Esophagus muscularis mucosa (tissue), 4 donors: Measurements from ENCODE around the gene TMX1. TPM values are rescaled to one million over a fixed set of nuclear protein-coding genes. Genes with fewer than 3 reads are reported as not detected.

Source experiments
- DNase-seq: peaks from one replicate; pipeline ENCODE4 v3.0.0-alpha.2; 2017; ENCODE audit errors: extremely low spot score
- H3K27ac ChIP-seq, 4 donors: fragments of 200-600 bp; sonication (generic); replicated peaks in 1 of 4; 1 replicate in 3 of 4; 2 replicates in 1 of 4; pipeline ENCODE4 v1.5.1; 2016 to 2019; ENCODE audit warnings: mild to moderate bottlenecking in 1 of 4
- H3K27me3 ChIP-seq, 4 donors: fragments of 200-600 bp; sonication (generic); one replicate each; pipeline versions ENCODE4 v1.5.1 to v1.6.0; 2016 to 2019
- H3K36me3 ChIP-seq, 4 donors: fragments of 200-600 bp; sonication (generic); one replicate each; pipeline ENCODE4 v1.5.1; 2016 to 2019
- H3K4me1 ChIP-seq, 4 donors: fragments of 200-600 bp; sonication (generic); one replicate each; pipeline ENCODE4 v1.5.1; 2016 to 2019
- H3K4me3 ChIP-seq, 4 donors: fragments of 200-600 bp; sonication (generic); 1 replicate in 2 of 4; 2 replicates in 2 of 4; pipeline ENCODE4 v1.5.1; 2016 to 2019; ENCODE audit warnings: mild to moderate bottlenecking in 4 of 4, moderate library complexity in 1 of 4
- H3K9me3 ChIP-seq, 4 donors: fragments of 200-600 bp; sonication (generic); 1 replicate in 3 of 4; 2 replicates in 1 of 4; pipeline ENCODE4 v1.5.1; 2016 to 2019
- EP300 ChIP-seq: sonication (generic); formaldehyde crosslinking; IDR thresholded peaks from one replicate; pipeline ENCODE4 v1.6.1; 2017; ENCODE audit warnings: antibody characterized with exemption
- POLR2A ChIP-seq: fragments of 450-650 bp; IDR thresholded peaks from one replicate; pipeline ENCODE4 v1.6.1; 2017; ENCODE audit warnings: antibody characterized with exemption, moderate library complexity, mild to moderate bottlenecking, low read depth
- POLR2AphosphoS5 ChIP-seq, 2 donors: sonication (generic); formaldehyde crosslinking; IDR thresholded peaks; one replicate each; pipeline ENCODE4 v1.6.1; 2017; ENCODE audit warnings: antibody characterized with exemption in 2 of 2
- WGBS: methylation state at CpG from one replicate; pipeline ENCODE4 v1.1.5; 2018; 5-methylcytosine and 5-hydroxymethylcytosine counted together
- intact Hi-C: fragments of 100-400 bp; cut with DNase I; formaldehyde crosslinking; loops from one replicate; pipeline ENCODE4 v1.15.1; 2023
- total RNA-seq, 4 donors: library from RNA; depleted of rRNA; stranded (reverse); fragments of >200 nt; gene quantifications; one replicate each; pipeline versions ENCODE4 v1.1.0 to v1.2.1, GENCODE V29; 2016
- TF ChIP-seq, protein P1 (sequence below), 3 experiments: fragments of 200-600 bp in 2 of 3; fragments of 450-650 bp in 1 of 3; sonication (generic) in 2 of 3; IDR thresholded peaks; one replicate each; pipeline ENCODE4 v1.5.1; 2017 to 2019; ENCODE audit warnings: antibody characterized with exemption in 3 of 3, mild to moderate bottlenecking in 2 of 3, moderate library complexity in 1 of 3

Gene TMX1
- total RNA-seq, 4 donors from 2014 or later = 17.6 to 24.1 (median 22.6) TPM

DNA sequence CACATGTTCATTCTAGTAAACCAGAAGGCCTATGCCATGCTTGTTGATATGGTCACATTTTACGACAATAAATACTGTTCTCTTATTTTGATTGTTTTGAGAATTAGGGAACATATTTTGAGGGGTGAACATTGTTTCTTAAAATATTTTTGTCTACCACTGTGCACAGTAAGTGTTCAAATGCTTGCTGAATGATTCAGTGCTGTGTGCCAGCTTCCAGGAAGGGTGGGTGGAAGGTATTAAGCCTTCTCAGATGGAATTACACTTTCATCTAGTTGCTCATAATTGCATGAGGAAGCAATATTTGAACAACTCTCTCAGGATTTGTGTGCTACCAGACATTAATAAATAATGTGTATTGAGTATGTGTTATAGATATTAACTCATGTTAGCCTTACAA, 15.5 kb upstream of the TMX1 start:
- H3K36me3 ChIP-seq = no peaks in the 10 kb centered on the region
- 100% methylated on average over 1 of the region's 1 CpG for WGBS
- no peak overlapping the region for H3K4me3 ChIP-seq
- no peak overlapping the region for H3K27ac ChIP-seq
- H3K9me3 ChIP-seq = no peaks in the 10 kb centered on the region
- DNase-seq = no peak
- intact Hi-C loops = no loop called here
- no peak for TF ChIP-seq POLR2A
- no peaks in the 10 kb centered on the region for H3K4me1 ChIP-seq
- H3K27me3 ChIP-seq = no peaks in the 10 kb centered on the region

DNA sequence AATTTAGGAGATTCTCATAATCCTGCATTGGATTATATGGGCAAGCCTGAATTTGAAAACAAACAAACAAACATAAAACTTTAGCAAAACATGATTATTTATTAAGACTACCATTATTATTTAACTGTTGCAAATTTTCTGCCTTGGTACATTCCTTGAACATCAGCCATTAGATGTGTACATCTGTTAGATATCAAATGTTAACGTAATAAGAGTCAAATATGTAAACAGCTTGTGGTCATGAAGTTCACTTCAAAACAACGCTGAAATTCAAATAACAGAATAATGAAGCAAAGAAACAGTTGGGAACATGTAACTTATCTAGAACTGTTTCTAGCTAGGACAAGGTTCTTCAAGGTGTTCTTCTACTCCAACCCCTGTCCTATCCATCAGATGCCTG, 14.3 kb upstream of the TMX1 start:
- Histone ChIP-seq H3K27me3 (no peaks in the 10 kb centered on the region), H3K4me1 (no peaks in the 10 kb centered on the region), H3K9me3 (no peaks in the 10 kb centered on the region), H3K27ac (no peak overlapping the region), H3K36me3 (no peaks in the 10 kb centered on the region), H3K4me3 (no peak overlapping the region)
- intact Hi-C loops = no loop called here
- TF ChIP-seq EP300 (no peak), POLR2A (no peak), POLR2AphosphoS5 (IDR thresholded peaks at IDR 0.05) (no peak)
- TF ChIP-seq, protein P1, sequence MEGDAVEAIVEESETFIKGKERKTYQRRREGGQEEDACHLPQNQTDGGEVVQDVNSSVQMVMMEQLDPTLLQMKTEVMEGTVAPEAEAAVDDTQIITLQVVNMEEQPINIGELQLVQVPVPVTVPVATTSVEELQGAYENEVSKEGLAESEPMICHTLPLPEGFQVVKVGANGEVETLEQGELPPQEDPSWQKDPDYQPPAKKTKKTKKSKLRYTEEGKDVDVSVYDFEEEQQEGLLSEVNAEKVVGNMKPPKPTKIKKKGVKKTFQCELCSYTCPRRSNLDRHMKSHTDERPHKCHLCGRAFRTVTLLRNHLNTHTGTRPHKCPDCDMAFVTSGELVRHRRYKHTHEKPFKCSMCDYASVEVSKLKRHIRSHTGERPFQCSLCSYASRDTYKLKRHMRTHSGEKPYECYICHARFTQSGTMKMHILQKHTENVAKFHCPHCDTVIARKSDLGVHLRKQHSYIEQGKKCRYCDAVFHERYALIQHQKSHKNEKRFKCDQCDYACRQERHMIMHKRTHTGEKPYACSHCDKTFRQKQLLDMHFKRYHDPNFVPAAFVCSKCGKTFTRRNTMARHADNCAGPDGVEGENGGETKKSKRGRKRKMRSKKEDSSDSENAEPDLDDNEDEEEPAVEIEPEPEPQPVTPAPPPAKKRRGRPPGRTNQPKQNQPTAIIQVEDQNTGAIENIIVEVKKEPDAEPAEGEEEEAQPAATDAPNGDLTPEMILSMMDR (IDR thresholded peaks at IDR 0.05) = no peak
- WGBS = 63% methylated on average over 2 of the region's 2 CpGs
- no peak for DNase-seq

DNA sequence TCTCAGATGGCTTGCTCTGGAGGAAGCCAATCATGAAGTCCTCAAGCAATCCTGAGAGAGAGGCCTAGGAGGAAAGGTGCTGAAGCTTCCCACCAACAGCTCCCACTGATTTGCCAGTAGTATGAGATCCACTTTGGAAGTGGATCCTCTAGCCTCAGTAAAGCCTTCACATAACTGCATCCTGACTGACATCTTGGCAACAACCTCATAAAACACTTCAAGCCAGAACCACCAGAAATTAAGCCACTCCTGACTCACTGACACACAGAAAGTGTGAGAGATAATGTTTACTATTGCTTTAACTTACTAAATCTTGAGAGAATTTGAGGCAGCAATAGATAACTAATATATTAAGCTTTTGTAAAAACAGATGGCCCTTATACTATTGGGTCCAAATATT, 11.7 kb upstream of the TMX1 start:
- TF ChIP-seq EP300 = no peak
- no peak for TF ChIP-seq POLR2A
- TF ChIP-seq, protein P1 (IDR thresholded peaks at IDR 0.05) = no peak
- no peak for TF ChIP-seq POLR2AphosphoS5 (IDR thresholded peaks at IDR 0.05)
- intact Hi-C loops = no loop called here
- Histone ChIP-seq H3K4me1 (no peaks in the 10 kb centered on the region), H3K27me3 (no peaks in the 10 kb centered on the region), H3K9me3 (no peaks in the 10 kb centered on the region), H3K4me3 (no peak overlapping the region), H3K36me3 (no peaks in the 10 kb centered on the region), H3K27ac (no peak overlapping the region)
- DNase-seq = no peak

DNA sequence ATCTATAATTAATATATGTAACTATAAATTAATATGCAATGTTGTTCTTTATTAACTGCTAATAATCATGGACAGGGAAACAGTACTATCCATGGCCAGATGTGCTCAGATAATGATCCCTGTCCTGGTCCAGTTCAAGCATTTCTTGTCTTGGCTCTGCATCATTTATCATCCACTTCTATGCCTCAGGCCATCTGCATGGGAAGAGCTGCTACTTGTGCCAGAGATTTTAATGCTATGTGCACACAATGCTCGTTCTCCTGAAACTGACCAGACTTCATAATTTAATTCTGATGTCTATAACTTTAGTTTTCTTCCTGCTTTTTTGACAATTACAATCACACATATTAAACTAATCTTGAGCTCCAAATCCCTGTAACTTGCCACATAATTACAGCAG, 11.2 kb upstream of the TMX1 start:
- TF ChIP-seq EP300 (no peak), POLR2AphosphoS5 (IDR thresholded peaks at IDR 0.05) (no peak), POLR2A (no peak)
- TF ChIP-seq, protein P1 (IDR thresholded peaks at IDR 0.05) = no peak
- DNase-seq = no peak
- Histone ChIP-seq H3K4me3 (no peak overlapping the region), H3K9me3 (no peaks in the 10 kb centered on the region), H3K27ac (no peak overlapping the region), H3K36me3 (no peaks in the 10 kb centered on the region), H3K27me3 (no peaks in the 10 kb centered on the region), H3K4me1 (no peaks in the 10 kb centered on the region)
- intact Hi-C loops = no loop called here
- 77% methylated on average over 1 of the region's 1 CpG for WGBS

- DNase-seq = no peak
- Histone ChIP-seq H3K36me3 (no peaks in the 10 kb centered on the region), H3K27me3 (no peaks in the 10 kb centered on the region), H3K4me1 (peaks cover 3 to 10% (median 8%) of the 10 kb centered on the region in 4 donors), H3K4me3 (no peak overlapping the region), H3K27ac (no peak overlapping the region), H3K9me3 (no peaks in the 10 kb centered on the region)
- no peak for TF ChIP-seq POLR2AphosphoS5 (IDR thresholded peaks at IDR 0.05)
- TF ChIP-seq EP300 = no peak
- TF ChIP-seq, protein P1 (IDR thresholded peaks at IDR 0.05) = no peak
- no peak for TF ChIP-seq POLR2A
- intact Hi-C loops = no loop called here
Observed at GRCh38 chr14:51236314-51236713, 3.7 kb upstream of the TMX1 start.
